Dermis blood vessel endothelial cell (primary cell): ENCODE data around the gene HMCN1. TPM values are rescaled to one million over a fixed set of nuclear protein-coding genes. Genes with fewer than 3 reads are reported as not detected.
"Not testable (repeated sequence)": the region's sequence is repeated elsewhere in the genome, so short reads cannot be mapped to it uniquely, and the experiment has no call there.

Experiments
- DNase-seq: peaks from one replicate; pipeline ENCODE4 v3.0.0; 2010
- total RNA-seq: library from RNA; depleted of rRNA; stranded (reverse); fragments of >200 nt; gene quantifications from 2 replicates; pipeline ENCODE4 v1.2.3, GENCODE V29; 2014

HMCN1 gene
- total RNA-seq, 1 donor from 2014 or later: 8.3 TPM

DNA sequence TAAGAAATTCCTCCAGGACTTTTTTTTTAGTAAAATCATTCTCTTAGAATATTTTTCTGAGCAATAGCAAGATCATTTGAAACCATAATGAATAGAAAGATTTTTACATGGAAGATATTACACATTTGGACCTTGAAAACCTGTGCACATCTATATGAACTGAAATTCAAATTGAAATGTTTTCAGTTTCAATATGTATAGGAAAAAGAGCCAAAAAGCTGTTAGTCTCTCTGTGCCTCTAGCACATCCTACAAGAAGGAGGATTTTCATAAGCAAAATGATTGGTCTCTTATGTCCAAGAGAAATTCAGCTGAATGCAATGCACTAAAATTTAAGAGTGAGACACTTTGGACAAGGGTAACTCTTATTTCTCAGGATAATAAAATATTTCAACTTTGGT, 8.2 kb downstream of the HMCN1 start:
- no peak for DNase-seq

DNA sequence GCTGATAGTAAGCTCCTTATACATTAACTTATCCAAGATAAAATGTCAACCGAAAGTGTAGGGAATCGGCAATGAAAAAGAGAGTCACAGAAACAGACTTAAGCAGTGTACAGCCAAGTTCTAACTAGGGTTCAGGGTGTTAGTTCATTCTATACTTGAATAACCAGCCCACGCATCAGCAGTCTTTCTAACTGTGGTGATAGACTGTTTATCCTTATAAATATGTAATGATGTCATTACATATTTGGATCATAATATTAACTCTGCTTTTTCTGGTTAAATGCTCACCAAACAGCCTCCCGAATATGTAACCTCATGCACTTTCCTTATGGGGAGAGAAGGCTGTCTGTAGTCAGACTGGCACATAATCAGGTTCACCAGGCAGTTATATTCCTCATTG, 11.0 kb downstream of the HMCN1 start:
- no peak for DNase-seq

DNA sequence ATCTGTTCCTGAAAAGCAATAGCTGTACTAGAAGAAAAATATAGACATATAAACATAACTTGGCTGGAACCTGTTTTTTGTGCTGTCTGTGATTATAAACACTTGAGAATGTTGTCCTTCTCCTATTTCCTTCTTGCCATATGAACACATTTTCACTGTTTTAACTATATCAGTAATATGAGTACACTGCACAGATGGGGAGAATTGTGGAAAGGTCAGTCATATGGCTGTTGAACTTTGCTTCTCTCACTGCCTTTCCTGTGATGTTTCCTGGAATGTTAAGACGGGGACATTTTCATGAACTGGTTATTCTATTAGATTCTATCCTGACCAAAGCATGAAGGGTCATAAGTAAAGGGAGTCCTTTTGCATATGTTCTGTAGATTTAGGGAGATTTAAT, 24.9 kb downstream of the HMCN1 start:
- peak; percentile 34 for DNase-seq

DNA sequence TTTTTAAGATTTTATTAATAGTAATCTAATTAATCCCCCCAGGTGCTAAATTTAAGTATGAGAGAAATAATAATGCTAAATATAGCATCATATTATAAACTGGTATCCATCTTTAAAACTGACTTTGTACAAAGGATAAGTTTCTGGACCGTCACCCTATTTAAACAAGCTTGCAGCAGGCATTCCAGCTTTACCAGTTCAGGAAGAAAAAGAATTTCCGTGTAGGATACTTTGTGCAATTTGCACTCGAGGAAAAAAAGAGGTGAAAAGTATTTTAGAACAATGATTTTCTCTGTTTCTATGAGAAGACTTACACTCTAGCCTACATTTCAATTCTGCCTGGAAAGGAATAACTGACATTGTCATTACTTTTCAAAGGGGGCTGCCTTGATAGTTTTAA, 27.6 kb downstream of the HMCN1 start:
- no peak for DNase-seq

DNA sequence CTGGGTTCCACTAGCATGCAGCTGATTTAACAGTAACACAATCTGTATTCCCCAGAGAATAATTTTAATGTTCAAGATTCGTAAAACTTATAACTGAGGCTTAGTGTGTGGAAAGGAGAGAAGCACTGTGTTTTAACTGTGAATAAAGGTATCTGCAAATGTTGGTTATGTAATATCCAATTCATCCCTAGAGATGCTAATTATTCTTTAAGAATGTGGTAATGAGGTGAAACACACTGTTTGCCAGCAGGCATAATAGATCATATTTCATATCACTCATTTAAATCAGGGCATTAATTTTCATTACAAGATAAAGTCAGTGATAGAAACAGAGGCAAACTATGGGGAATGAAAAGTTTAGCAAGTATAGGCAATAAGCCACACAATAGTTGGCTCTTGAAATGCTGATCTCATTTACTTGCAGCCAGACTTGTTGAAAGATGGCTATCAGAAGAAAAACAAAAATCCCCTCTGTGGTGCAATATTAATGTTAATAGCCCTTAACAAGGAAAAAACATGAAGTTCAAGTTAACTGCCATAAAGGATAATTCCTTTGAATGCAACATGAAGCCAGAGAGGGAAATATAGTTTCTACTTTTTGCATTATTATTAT, 33.4 kb downstream of the HMCN1 start:
- DNase-seq: no peak

DNA sequence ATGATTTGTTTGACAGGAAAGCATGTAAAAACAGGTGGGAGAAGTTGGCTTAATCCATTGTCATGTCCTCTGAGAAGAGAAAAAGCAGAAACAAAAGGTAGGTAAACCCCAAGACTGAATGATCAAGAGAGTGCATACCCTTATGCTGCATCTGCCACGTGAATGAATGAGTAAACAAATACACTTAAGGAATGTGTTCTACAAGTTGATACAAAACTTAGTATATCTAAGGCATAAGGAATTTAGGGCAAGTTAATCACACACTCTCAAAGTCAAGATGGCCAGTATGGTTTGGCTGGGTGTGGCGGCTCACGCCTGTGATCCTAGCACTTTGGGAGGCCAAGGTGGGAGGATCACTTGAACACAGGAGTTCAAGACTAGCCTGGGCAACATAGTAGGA, 34.2 kb downstream of the HMCN1 start:
- DNase-seq: no peak

DNA sequence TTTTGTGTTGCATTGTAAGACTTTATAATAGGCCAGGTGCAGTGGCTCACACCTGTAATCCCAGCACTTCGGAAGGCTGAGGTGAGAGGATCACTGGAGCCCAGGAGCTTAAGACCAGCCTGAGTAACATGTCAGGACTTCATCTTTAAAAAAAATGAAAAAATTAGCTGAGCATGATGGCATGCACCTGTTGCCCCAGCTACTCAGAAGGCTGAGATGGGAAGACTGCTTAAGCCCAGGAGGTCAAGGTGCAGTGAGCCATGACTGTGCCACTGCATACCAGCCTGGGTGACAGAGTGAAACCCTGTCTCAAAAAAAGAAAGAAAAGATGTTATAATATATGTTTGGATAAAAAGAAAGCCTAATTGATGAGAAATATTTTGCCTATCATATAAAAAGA, 34.9 kb downstream of the HMCN1 start:
- no peak for DNase-seq

DNA sequence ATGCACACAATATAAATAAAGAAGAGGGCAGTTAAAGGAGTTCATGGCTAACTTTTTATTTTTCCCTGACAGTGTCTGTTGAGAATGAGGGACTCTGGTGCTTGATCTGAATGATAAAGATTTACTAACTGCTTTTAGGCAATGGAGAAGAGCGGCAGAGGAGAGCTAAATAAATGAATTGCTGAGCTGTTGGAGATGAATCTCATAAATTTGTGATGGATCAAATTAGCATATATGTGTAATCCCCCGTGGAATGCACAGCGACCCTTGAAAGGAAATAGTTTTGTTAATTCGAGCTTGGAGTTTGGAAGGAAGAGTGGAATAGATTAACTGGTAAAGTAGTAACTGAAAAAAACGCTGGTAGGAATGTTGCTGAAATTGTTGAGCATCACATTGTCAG, 40.2 kb downstream of the HMCN1 start:
- DNase-seq: no peak

DNA sequence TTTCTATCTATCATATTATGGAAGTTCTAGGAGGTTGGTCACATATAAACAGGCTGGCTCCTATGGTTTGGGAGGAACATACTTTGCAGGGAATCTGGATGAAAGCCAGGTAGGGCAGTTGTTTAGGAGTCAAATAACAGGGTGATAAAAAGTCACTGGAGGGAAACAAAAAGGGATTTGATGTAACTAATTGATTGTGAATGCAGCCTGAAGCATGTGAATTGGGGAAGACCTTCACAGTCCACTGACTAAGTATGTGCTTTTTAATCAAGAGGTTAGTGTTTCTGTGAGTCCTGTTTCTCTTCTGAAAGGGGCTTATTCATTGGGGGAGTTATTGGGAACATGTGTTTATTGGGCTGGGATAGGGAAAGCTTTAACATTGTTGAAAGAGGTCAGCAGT, 41.3 kb downstream of the HMCN1 start:
- DNase-seq: no peak

DNA sequence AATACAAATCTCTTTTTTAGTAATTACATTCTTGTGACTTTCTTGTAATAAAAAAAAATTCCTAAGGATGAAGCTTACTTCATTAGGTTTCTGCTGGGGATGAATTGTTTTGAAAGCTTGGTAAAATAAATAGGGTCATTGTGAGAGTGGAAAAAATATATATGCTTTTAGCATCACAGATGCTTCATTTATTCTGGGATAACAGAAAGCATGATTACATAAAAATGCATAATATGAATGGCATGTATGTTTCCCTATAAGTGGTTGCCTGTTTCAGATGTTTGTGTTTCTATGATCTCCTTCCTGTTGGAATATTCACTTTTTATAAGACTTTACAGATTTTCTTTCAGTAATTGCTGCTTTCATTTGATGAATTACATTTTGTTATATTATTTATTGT, 42.3 kb downstream of the HMCN1 start:
- DNase-seq: no peak

DNA sequence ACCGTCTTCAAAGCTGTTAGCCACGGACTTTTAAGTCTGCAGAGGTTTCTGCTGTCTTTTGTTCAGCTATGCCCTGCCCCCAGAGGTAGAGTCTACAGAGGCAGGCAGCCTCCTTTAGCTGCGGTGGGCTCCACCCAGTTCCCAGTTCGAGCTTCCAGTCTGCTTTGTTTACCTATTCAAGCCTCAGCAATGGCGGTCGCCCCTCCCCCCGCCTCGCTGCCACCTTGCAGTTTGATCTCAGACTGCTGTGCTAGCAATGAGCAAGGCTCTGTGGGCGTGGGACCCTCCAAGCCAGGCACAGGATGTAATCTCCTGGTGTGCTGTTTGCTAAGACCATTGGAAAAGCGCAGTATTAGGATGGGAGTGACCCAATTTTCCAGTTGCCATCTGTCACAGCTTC, 49.7 kb downstream of the HMCN1 start:
- DNase-seq: not testable (repeated sequence)

DNA sequence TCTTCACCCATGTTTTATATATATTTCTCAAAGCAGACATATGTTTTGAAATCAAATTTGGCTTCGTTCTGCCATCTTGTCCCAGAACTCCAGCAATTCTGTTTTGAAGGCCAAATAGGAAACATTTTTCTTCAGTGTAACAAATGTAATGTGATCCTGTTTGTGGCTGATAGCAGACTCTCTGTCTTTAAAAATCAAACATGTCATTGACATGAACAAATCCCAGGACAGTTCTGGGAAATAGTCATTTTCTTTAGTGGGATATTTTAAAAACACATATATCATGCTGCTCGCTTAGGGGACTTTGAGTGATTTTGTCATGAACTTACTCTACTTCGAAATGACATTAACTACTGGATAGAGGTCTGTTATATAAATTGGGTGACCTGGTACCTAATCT, 51.4 kb downstream of the HMCN1 start:
- no peak for DNase-seq

DNA sequence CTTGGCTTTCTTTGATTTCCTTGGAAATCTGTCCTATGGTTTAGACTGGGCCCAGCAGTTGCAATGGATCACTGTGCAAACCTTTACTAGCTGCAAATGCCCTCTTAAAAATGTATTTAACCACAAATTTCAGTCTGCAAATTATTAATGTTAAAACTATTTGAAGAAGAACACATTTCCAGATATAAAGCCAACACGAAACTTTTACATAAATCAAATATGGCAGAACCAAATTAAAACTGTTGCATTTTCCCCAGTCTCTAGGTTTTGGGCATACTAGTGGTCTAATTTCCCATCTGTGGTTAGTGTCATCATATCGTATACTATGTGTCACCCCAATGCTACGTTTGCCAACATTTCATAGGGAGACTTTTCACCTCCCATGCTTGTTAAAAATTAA, 52.3 kb downstream of the HMCN1 start:
- DNase-seq: no peak

DNA sequence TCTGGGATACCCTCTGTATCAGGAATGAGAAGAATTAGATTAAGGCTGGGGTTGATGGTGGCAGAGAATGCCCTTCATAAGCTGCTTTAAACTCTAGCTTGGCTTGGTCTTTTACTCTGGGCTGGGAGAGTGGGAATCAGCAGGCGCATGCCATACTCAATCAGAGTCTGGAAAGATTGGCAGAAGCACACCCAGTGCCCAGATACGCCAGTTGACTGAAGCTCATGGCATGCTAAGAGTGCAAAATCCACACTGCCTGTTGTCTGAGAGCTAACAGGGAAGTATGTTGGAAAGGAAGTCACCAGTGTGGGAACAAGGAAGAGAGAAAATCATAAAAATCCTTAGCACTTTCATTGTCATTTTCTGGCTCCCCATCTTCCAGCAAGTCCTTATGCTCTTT, 53.0 kb downstream of the HMCN1 start:
- DNase-seq: no peak

DNA sequence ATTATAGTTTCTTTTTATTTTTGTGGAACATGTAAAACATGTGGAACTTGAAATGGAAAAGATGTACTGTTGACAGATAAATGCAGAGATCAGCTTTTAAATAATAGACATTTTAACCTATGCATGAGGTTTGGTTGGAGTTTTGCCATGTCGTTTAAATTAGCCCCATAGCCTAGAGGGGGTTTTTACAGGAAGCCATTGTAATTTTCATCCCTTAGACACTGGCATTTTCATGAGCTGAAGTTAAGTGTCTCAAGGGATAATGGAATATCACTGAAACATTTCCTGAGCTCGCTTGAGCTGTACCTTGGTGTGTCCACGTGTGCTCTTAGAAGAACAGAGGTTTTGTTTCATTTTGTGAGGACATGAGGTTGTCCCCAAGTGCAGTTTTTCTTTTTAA, 54.2 kb downstream of the HMCN1 start:
- peak; percentile 9 for DNase-seq

DNA sequence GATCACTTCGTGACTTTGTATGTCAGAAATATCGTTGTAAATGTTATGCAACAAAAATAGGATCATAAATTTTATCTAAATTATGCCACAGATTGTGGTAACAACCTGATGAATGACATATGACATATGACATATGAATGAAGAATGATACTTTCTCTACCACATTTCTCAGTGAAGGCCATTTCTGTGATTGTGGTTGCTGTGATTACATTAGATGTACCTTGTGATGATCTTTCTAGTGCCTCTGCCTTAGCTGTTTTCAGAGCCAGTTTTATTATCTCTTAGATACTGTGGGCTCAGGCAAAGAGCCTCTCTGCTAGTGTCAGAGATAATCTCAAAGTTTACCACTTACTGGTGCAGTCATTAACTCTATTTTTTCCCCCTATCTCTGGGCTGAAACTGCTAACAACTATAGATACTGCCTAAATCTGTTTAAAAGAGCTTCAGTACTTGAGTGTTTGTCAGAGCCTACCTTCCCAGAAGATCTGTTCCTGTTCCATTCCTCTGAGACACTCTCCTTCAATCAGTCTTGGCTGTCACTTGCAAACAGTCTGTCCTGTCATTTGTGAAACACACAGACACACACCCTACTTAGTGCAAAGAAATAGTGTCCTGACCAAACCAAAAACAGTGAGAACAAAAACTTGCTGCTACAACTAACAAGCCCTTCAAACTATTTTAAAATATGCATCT, 55.5 kb downstream of the HMCN1 start:
- DNase-seq: no peak

DNA sequence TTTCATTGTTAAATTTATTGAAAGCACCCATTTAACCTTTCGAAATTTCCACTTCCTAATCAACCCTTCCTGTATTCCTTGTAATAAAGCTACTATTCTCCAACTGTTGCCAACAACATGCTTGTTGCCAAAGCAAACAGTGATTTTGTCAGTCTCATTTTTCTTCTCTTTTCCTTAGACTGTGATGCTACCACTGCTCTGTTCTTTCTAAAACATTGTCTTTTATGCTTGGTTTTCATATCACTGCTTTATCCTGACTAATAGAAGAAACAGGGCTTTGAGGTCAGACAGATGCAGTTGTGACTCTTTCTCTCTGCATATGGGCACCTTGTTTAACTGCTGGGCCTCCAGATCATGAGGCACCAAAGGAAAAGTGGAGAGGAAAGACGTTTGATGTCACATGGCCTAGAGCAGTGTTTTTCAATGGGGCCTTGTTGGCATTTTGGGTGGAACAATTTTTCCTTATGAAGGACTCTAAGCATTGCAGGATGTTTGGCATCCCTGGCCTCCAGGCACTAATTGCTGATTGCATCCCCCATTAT, 56.1 kb downstream of the HMCN1 start:
- peak; percentile 27 for DNase-seq

DNA sequence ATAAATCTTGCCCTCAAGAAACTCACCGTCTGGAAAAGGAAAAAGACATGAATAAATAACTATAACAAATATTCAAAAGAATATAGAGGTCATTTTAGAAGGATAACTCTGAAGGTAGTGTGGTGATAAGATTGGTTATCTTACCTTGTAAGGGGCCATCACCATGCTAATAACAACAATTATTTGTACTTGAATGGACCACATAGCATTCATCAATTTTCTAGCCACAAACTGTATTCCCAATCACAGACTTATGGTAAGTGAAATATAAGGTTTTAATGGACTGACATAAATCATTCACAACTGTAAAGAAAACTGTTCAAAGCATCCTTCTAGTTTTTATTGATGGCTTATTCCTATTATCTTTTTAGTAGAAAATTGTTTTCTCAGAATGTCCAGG, 57.8 kb downstream of the HMCN1 start:
- DNase-seq: no peak

DNA sequence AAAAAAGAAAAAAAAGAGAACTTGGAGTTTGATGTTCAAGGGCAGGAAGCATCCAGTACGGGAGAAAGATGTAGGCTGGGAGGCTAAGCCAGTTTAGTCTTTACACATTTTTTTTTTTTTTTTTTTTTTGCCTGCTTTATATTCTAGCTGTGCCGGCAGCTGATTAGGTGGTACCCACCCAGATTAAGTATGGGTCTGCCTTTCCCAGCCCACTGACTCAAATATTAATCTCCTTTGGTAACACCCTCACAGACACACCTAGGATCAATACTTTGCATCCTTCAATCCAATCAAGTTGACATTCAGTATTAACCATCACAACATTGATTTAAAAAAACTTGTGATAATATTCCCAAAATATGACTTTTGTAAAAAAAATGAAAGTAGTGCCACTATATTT, 60.3 kb downstream of the HMCN1 start:
- not testable (repeated sequence) for DNase-seq

DNA sequence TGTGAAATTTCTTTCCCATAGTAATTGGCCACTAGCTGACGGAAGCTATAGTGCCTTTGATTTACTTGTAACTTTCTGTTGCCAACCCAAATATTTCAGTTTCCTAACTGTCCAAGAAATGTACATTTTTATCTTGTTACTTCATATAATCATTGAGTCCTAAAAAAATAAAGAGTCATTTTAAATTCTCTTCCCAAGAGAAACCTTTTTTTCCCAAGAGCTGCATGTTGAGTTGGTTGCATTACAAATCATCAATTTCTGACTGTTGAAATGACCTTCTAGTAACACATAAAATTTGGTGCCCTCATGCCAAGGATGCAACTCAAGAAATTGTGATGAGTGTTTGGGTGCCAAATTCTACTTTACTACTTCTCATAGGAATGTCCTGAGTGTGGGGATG, 61.0 kb downstream of the HMCN1 start:
- no peak for DNase-seq

DNA sequence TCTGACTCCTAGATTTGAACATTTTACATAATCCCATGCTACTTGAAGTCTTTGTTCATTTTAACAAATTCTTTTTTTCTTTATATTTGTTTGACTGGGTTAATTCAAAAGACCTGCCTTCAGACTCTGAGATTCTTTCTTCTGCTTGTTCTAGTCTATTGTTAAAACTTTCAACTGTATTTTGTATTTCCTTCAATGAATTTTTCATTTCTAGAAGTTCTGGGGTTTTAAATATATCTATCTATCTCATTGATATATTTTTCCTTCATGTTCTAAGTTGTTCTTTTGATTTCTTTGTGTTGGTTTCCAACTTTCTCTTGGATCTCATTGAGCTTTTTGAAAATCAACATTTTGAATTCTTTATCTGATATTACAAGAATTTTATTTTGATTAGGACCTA, 64.3 kb downstream of the HMCN1 start:
- no peak for DNase-seq

DNA sequence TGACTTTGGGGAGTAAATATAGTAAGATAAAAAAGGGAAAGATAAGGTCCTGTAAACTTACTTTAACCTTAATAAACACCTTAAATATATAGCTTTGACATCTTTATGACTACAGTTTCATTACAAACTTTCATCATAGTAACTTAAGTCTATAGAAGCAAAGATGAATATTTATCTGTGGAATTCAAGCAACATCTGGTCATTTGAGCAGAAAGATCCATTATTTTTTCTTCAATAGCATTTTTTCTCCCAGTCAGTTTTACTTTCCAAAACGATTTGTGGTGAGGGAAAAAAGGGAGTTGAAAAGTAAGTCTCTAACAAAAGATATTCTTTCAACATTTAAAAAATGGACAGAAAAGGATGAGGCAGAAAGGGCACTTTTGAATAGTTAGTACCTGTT, 69.0 kb downstream of the HMCN1 start:
- no peak for DNase-seq

DNA sequence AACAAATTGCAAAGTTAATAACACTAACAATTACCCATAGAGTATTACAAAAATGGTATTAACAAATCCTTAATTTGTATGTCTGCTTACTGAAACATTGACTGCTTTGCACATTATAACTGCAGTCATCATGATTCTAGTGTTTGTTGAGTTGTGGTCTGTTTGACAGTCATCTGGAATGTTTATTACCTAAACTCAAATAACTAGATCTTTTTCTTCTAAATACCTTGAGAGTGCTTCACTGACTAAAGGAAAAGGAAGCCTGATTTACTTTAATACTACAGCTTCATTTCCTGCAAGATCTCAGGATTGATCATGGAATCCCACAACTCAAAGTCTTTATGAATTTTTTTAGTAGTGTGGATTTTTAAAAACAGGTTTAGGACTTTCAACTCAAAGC, 70.0 kb downstream of the HMCN1 start:
- DNase-seq: no peak

DNA sequence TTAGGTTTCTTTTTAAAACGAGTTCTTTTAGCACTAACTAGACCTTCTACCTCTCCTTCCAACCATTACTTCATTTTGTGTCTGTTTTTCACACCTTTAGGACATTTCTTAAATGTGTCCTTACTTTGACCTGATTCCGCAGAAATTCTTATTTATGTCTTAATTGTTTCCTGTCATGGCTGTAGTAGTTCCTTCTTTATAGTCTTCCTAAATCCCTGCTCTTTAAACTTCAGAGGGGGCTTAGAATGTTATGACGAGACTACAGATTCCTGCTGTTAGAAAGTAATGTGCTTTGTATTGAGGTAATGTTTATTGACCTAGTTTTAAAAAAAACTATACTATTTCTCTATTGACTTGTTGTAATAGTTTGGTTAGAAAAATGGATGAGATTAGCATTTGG, 70.4 kb downstream of the HMCN1 start:
- DNase-seq: no peak

DNA sequence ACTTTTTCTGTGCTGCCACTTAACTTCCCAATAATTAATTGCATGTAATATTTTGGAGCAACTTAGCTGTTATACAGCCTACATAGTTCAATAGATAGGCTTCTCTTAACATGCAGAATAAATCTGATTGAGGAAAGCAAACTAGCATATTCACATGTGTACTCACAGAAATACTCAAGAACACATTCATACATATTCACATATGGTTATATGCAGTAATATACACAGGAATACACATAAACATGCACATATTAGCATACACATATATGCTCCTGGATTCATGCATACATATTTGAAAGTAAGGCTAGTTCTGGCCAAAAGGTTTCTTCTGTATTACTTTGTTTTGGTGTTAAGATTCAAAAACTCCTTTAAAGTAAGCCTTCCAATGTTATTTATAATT, 73.1 kb downstream of the HMCN1 start:
- no peak for DNase-seq
